Activated CD8-positive, alpha-beta memory T cell treated with anti-CD3 and anti-CD28 coated beads, Interleukin-2, amount 50 U/mL, for 24 hours (primary cell): Measurements from ENCODE around the gene RHOT2.

Experiments
- DNase-seq: peaks from one replicate; pipeline ENCODE4 v3.0.0-alpha.2; 2020; ENCODE audit errors: extremely low read depth

Gene RHOT2

DNA sequence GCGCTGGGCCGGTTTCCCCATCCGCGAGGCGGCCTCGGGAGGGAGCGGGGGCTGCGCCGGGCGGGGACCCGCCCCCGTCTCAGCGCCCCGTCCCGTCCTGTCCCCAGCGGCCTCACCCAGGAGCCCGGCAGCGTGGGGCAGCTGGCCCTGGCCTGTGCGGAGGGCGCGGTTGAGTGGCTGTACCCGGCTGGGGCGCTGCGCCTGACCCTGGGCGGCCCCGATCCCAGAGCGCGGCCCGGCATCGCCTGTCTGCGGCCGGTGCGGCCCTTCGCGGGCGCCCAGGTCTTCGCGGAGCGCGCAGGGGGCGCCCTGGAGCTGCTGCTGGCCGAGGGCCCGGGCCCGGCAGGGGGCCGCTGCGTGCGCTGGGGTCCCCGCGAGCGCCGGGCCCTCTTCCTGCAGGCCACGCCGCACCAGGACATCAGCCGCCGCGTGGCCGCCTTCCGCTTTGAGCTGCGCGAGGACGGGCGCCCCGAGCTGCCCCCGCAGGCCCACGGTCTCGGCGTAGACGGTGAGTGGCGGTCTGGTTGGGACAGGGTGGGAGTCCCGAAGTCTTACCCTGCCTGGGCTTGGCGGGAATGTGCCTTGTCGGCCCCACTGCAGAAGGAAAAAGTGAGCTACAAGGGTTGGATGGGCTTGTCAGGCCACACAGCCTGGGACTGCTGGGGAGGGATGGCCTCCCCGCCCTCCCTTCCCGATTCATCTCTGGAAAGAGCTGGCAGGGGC lies 47.7 kb downstream of the RHOT2 start:
- no peak for DNase-seq

DNA sequence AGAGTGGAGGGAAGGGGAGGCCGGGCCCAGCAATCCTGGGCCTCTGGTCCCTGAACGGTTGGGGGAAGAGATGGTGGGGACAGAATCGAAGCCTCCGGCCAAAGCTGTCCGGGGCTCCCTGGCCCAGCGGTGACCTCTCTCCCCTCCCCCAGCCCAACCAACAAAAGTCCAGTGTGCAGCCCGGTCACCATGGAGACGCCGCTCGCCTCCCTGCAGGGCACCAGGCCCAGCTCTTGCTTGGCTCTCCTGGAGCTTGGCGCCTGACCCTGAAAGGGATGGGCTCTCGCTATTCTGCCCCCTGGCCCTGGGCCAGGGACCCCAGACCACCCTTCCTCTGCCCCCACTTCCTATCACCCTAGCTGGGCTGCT lies 48.3 kb downstream of the RHOT2 start:
- DNase-seq = no peak

DNA sequence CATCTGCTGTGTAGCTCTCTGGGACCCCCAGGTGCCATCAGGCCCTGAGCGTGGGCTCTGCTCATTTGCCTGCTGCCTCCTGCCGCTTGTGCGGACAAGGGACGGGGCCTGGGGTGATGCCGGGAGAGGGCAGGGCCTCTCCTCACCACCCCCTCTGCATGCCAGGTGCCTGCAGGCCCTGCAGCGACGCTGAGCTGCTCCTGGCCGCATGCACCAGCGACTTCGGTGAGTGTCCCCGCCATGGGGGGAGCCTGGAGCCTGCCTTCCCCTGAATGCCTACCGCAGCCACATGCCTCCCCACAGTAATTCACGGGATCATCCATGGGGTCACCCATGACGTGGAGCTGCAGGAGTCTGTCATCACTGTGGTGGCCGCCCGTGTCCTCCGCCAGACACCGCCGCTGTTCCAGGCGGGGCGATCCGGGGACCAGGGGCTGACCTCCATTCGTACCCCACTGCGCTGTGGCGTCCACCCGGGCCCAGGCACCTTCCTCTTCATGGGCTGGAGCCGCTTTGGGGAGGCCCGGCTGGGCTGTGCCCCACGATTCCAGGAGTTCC lies 48.9 kb downstream of the RHOT2 start:
- no peak for DNase-seq

DNA sequence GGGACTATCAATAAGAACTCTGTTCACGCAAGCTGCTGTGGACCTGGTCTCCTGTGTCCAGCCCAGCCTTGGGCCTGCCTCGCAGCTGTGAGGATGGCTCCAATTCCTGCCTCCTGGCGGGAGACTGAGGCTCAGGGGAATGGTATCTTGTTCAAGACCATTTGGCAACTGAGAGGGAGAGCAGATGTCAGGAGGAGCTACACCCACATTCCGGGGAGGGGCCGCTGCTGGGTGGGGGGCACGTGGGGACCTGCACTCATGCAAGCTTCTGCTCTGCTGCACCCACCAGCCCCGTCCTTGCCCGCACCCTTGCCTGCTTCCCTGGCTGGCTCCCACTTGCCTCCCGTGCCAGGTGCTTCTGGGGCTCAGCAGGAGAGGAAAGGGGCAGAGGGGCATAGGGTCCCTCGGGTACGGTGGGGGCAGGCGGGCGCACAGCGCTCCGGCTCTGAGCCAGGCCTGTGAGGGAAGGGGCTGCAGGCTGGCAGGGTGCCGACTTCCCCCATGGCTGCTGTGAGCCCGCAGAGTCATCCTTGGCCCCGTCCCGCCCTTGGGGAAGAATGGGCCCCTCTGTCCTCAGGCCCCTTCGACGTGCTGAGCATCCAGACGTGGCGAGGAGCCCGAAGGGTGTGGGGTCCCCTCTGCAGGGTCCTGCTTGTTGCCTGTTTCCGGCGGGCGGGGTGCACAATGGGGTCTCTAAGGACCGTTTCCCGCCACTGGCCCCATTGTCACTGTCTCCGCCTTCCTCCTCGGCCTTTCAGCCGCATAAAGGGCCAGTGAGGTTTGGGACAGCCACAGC lies 49.7 kb downstream of the RHOT2 start:
- DNase-seq = no peak

DNA sequence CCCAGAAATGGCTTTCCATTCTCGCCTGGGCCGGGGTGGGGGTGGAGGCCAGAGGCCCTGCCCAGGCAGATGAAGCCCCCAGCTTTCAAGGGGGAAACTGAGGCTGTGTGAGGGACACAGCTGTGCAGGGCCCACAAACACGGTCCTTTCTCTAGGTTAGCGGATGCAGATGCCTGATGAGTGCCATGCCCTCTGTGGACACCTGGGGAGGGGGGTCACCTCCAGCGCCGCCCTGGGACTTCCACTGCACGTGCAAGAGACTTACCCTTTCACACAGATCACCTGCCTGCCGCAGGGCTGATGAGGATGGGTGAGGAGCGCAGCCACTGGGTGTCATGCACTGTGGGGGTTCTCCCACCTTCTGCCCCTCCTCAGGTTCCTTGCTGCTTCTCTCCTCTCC lies 50.5 kb downstream of the RHOT2 start:
- DNase-seq = no peak

DNA sequence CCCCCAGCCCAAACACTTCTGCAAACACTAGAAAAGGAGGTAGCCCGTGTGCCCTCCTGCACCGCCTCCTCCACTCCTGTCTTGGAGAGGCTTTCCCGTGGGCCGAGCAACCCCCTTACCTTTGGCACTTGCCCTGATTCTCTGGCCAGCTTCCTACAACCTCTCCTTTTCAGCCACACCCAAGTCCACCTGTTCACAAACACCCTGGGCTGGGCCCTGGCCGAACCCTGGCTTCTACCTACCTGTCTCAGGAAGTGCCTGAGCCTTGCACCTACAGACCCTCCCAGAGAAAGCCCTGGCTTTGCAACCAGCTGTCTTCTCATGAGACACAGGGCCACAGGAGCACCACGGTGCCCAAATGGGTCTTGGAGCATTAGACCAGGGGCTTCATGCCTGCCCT lies 51.0 kb downstream of the RHOT2 start:
- DNase-seq = no peak

DNA sequence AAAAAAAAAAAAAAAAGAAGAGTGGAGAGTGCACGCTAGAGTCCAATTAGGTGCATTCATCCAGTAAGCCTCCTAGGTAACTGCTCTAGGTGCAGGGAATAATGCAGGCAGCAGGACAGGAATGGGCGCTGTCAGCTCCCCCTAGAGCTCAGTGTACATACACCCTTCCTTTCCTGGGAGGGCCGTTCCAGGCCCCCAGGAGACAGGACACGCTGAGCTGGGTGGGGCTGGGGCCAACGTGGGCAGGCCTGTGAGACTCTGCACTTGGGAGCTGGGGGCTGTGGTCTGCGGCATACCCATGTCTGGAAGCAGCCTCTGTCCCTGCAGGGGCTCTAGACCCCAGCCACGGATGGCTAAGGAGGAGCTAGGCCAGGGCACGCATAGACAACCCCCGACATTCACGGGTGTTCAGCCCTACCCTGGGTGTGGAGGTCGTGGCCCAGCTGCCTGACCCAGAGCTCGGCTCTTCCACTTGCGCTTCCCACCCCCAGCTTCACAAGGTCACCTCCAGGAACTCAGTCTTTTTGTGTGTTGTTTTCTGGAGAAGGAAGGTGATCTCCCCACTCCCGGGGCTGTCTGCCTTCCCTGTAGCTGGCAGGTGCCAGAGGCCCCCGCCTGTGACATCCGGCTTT lies 52.0 kb downstream of the RHOT2 start:
- DNase-seq = no peak

DNA sequence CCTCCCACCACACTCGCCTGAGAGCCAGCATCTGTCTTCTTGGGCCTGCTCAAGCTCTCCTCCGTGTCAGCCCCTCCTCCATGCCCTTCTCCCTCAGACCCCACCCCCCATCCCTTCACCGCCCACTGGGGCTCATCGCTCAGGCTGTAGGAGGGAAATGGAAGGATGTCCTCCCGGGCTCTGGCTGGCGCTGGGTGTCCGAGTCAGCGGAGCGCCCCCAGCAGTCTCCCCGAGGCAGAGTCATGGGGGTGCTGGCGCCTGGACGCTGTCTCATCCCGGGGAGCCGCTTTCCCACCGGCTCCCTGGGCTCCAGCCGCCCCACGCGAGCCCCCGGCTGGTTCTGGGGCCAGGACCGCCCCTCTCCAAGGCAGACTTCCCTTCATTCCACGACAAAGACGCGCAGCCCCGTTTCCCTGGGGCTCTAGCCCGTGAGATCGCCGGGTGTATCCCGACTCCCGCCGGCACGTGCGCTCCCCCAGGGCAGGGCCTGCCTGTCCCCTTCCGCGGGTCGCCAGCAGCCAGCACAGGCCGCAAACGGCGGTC lies 52.6 kb downstream of the RHOT2 start:
- no peak for DNase-seq

DNA sequence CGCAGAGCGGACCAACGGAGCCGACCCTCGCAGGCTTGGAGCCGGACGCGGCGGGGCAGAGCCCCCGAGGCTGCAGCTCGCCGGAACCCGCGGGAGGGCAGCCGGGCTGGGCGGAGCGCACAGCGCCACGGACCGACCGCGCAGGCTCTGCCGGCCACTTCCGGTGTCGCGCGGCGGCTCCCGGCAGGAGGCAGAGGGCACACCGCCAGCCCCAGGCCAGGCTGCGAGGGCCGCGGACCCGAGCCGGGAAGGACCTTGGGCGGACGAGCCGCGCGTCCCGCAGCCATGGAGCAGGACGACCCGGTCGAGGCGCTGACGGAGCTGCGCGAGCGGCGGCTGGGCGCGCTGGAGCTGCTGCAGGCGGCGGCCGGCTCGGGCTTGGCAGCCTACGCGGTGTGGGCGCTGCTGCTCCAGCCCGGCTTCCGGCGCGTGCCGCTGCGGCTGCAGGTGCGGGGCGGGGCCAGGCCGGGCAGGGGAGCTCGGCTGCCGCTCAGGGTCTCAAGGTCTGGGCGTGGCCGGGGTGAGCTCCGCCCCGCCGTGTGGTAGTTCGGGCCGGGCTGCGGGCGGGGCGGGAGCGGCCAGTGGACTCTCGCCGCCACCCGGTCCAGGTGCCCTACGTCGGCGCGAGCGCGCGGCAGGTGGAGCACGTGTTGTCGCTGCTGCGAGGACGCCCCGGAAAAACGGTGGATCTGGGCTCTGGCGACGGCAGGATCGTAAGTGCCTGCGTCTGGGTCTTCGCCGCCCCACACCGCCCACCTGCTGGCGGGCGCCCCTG lies 53.2 kb downstream of the RHOT2 start, which contains the start of gene ANTKMT:
Gene ANTKMT, plus strand, starts transcription at position 157 of the 775 bp plus-strand sequence. Its CDS starts 129 bp downstream, at position 286.
- peak; percentile 27 for DNase-seq

DNA sequence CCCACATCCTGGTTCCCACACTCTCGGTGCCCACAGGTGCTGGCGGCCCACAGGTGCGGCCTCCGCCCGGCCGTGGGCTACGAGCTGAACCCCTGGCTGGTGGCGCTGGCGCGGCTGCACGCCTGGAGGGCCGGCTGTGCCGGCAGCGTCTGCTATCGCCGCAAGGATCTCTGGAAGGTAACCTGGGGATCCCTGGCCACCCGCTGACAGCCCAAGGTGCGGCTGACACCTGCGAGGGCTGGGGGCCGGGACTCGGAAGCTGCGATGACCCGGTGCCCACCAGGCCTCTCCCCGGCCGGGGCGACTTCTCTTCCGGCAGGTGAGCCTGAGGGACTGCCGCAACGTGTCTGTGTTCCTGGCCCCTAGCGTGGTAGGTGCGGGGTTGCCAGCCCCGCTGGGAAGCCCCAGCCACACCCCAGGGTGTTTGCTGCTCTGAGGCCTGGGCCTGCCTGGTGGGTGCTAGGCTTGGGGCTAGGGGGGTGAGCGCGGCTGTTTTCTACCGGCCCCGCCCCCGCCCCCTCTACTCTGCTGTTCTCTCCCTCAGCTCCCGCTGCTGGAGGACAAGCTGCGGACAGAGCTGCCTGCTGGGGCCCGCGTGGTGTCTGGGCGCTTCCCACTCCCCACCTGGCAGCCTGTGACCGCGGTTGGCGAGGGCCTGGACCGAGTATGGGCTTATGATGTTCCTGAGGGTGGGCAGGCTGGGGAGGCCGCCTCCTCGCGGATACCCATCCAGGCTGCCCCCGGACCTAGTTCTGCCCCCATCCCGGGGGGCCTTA lies 54.0 kb downstream of the RHOT2 start:
- DNase-seq = no peak

DNA sequence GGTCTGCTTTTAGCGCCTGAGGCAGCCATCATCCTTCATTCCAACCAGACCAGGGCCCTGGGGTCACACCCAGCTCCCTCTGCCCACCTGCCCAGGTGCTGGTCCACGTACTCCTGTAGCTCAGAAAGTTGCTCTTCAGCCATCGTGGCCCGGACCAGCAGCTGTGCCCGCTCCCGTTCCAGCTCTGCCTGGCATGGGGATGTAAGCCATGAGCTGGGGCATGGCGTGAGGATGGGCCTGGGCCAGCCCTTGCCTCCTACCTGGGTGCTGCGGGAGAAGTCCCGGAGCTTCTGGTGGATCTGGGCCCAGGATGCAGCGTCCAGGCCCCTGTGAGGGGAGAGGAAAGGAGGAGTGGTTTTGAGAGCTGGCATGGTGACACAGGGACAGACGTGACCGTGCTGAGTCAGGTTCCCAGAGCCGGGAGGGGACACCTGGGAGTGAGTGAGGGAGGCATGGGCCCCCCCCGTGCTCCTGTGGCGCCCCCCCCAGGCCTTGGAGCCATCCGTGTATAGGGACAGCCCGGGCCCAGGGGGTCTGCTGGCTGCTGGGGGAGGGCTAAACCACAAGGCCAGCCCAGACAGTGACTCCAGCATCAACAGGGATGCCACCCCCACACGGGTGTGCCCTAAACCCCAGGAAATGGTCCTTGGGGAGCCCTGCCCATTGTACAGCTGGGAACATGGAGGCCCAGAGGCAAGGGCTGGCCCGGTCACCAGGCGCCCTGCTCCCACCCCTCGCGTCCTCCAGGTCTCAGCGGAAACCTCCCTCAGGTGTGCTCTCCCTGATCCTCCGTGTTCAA lies 55.1 kb downstream of the RHOT2 start:
- no peak for DNase-seq

DNA sequence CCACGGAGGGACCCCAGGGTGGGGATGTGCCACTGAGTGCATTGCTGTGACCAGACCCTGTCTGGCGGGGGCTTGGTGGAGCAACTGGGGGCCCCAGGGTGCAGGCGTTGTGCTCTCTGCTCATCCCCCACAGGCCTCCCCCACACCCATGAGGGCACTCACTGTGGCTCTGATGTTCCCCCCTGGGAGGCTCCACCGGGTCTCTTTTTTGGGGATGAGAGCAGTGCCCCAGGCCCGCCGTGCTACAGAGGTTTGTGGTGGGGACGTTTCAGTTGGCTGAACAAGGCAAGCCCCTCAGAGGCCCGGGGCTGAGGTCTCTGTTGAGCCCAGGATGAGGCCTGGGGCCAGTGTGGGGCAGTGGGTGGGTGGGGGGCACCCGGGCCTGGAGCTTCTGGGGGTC lies 55.8 kb downstream of the RHOT2 start:
- no peak for DNase-seq
